Mesenchymal stem cell (in vitro differentiated cells and primary cell): ENCODE results near the gene PRR4.

ENCODE experiments used
- DNase-seq: peaks from one replicate; pipeline ENCODE4 v3.0.0-alpha.2; 2013
- H2AFZ ChIP-seq: one replicate; pipeline ENCODE4 v1.6.1; 2013; ENCODE audit warnings: low read depth, mild to moderate bottlenecking, control low read depth, inconsistent platforms, low read length, moderate library complexity
- H2AK5ac ChIP-seq: 2 replicates; pipeline ENCODE4 v1.6.1; 2013; ENCODE audit warnings: low read length, moderate library complexity, mild to moderate bottlenecking, inconsistent platforms; ENCODE audit not compliant: severe bottlenecking
- H2BK120ac ChIP-seq: one replicate; pipeline ENCODE4 v1.6.1; 2013; ENCODE audit warnings: low read depth, mild to moderate bottlenecking, inconsistent platforms, low read length, moderate library complexity
- H2BK12ac ChIP-seq, 2 experiments: one replicate each; pipeline ENCODE4 v1.6.1; 2013; ENCODE audit warnings: inconsistent platforms in 2 of 2, low read length in 2 of 2, mild to moderate bottlenecking in 2 of 2, moderate library complexity in 2 of 2, control low read depth in 1 of 2
- H2BK15ac ChIP-seq: one replicate; pipeline ENCODE4 v1.6.1; 2013; ENCODE audit warnings: mild to moderate bottlenecking, low read depth, inconsistent platforms; ENCODE audit not compliant: poor library complexity, severe bottlenecking
- H2BK5ac ChIP-seq: 2 replicates; pipeline ENCODE4 v1.6.1; 2013; ENCODE audit warnings: low read depth, mild to moderate bottlenecking, low read length, control low read depth, inconsistent platforms; ENCODE audit not compliant: poor library complexity, severe bottlenecking
- H3K14ac ChIP-seq, 2 experiments: one replicate each; pipeline ENCODE4 v1.6.1; 2013; ENCODE audit warnings: inconsistent platforms in 2 of 2, low read length in 2 of 2, control low read depth in 1 of 2, mild to moderate bottlenecking in 1 of 2, moderate library complexity in 1 of 2
- H3K18ac ChIP-seq, 2 experiments: one replicate each; pipeline ENCODE4 v1.6.1; 2013; ENCODE audit warnings: inconsistent platforms in 2 of 2, low read length in 2 of 2, control low read depth in 1 of 2, low read depth in 1 of 2, mild to moderate bottlenecking in 1 of 2
- H3K23ac ChIP-seq, 2 experiments: one replicate each; pipeline ENCODE4 v1.6.1; 2013; ENCODE audit warnings: inconsistent platforms in 2 of 2, low read length in 2 of 2, mild to moderate bottlenecking in 2 of 2, moderate library complexity in 2 of 2, control low read depth in 1 of 2
- H3K27ac ChIP-seq: 2 replicates; pipeline ENCODE4 v1.5.1; 2013; ENCODE audit warnings: mild to moderate bottlenecking, moderate library complexity, low read length, control low read depth, inconsistent platforms; ENCODE audit not compliant: poor library complexity, severe bottlenecking
- H3K27me3 ChIP-seq, 2 experiments: 2 replicates each; pipeline versions ENCODE4 v1.6.1 to v1.7.0; 2013; ENCODE audit warnings: low read length in 2 of 2, mild to moderate bottlenecking in 2 of 2, moderate library complexity in 2 of 2, control low read depth in 1 of 2, inconsistent platforms in 1 of 2; ENCODE audit not compliant: control insufficient read depth in 1 of 2, insufficient read depth in 1 of 2
- H3K36me3 ChIP-seq, 2 experiments: 2 replicates each; pipeline versions ENCODE4 v1.6.1 to v1.7.0; 2013; ENCODE audit warnings: low read length in 2 of 2, control low read depth in 1 of 2, inconsistent platforms in 1 of 2, low read depth in 1 of 2, mild to moderate bottlenecking in 1 of 2; ENCODE audit not compliant: insufficient read depth in 2 of 2, control insufficient read depth in 1 of 2
- H3K4ac ChIP-seq, 2 experiments: one replicate each; pipeline ENCODE4 v1.6.1; 2013; ENCODE audit warnings: inconsistent platforms in 2 of 2, low read length in 2 of 2, mild to moderate bottlenecking in 2 of 2, moderate library complexity in 2 of 2, control low read depth in 1 of 2, low read depth in 1 of 2
- H3K4me1 ChIP-seq: 2 replicates; pipeline ENCODE4 v1.6.1; 2013; ENCODE audit warnings: low read depth, low read length, control low read depth; ENCODE audit not compliant: control insufficient read depth, insufficient read depth
- H3K4me2 ChIP-seq: 2 replicates; pipeline ENCODE4 v1.6.1; 2013; ENCODE audit warnings: low read length, mild to moderate bottlenecking, inconsistent platforms; ENCODE audit not compliant: poor library complexity, severe bottlenecking
- H3K4me3 ChIP-seq, 2 experiments: 2 replicates each; pipeline versions ENCODE4 v1.5.1 to v1.7.0; 2013; ENCODE audit warnings: low read length in 2 of 2, mild to moderate bottlenecking in 2 of 2, control low read depth in 1 of 2, low read depth in 1 of 2; ENCODE audit not compliant: insufficient read depth in 1 of 2
- H3K79me1 ChIP-seq: replicated peaks from 2 replicates; pipeline ENCODE4 v1.6.1; 2013; ENCODE audit warnings: mild to moderate bottlenecking, control low read depth, low read length, inconsistent platforms; ENCODE audit not compliant: poor library complexity, severe bottlenecking
- H3K9ac ChIP-seq: 2 replicates; pipeline ENCODE4 v1.7.0; 2013; ENCODE audit warnings: mild to moderate bottlenecking, low read length, moderate library complexity
- H3K9me3 ChIP-seq: 2 replicates; pipeline ENCODE4 v1.7.0; 2013; ENCODE audit warnings: mild to moderate bottlenecking, low read length; ENCODE audit not compliant: control insufficient read depth
- H4K8ac ChIP-seq: one replicate; pipeline ENCODE4 v1.6.1; 2013; ENCODE audit warnings: inconsistent platforms, mild to moderate bottlenecking, low read length, moderate library complexity
- H4K91ac ChIP-seq: one replicate; pipeline ENCODE4 v1.6.1; 2013; ENCODE audit warnings: mild to moderate bottlenecking, low read length, inconsistent platforms
- WGBS: methylation state at CpG from one replicate; pipeline ENCODE4 v1.1.7; 2013; ENCODE audit warnings: mixed read lengths; 5-methylcytosine and 5-hydroxymethylcytosine counted together

Gene PRR4

DNA sequence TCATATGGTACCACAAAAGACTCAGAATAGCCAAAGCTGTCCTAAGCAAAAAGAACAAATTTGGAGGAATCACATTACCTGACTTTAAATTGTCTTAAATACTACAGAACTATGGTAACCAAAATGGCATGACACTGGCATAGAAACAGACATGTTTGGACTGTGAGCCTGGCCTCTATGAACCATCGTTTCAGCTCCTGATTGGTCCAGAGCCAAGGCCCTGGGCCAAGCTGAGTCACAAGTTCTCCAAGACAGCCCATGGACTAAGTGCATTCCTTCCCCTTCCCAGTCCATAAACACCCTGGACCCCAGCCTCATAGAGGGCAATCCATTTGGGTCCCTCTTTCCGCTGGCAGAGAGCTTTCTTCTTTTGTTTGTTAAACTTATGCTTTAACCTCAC, 12.1 kb upstream of the PRR4 start:
- H3K4ac ChIP-seq = no peak overlapping the region
- no peak overlapping the region for H2AK5ac ChIP-seq
- no peak overlapping the region for H4K8ac ChIP-seq
- 89% methylated on average over 2 of the region's 2 CpGs for WGBS
- no peak for DNase-seq
- peaks cover 10% of the 10 kb centered on the region for H3K79me1 ChIP-seq
- no peak overlapping the region for H2BK120ac ChIP-seq
- H2BK12ac ChIP-seq = no peak overlapping the region
- H2BK15ac ChIP-seq = no peak overlapping the region
- H3K9me3 ChIP-seq = peaks cover 29% of the 10 kb centered on the region
- no peak overlapping the region for H3K9ac ChIP-seq
- H2AFZ ChIP-seq = no peak overlapping the region
- H3K4me1 ChIP-seq = no peaks in the 10 kb centered on the region
- H3K27me3 ChIP-seq = no peaks in the 10 kb centered on the region
- no peak overlapping the region for H3K4me3 ChIP-seq
- no peak overlapping the region for H3K18ac ChIP-seq
- peaks cover 6 to 11% of the 10 kb centered on the region in 2 experiments for H3K36me3 ChIP-seq
- H3K14ac ChIP-seq = no peak overlapping the region
- no peak overlapping the region for H4K91ac ChIP-seq
- no peak overlapping the region for H2BK5ac ChIP-seq
- H3K23ac ChIP-seq = no peak overlapping the region
- no peak overlapping the region for H3K4me2 ChIP-seq
- H3K27ac ChIP-seq = no peak overlapping the region

DNA sequence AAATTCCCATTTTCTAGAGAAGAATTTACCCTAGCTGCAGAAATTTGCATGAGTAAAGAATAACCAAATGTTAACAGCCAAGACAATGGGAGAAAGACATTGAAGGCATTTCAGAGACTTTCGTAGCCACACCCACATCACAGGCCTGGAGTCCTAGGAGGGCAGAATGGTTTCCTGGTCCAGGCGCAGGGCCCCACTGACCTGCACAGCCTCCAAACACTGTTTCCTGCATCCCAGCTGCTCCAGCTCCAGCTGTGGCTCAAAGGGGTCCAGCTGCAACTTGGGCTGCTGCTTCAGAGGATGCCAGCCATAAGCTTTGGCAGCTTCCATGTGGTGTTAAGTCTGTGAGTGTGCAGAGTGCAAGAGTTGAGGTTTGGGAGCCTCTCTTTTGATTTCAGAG, 6.5 kb upstream of the PRR4 start:
- H2AFZ ChIP-seq = no peak overlapping the region
- no peak overlapping the region for H3K4me3 ChIP-seq
- peaks cover 29% of the 10 kb centered on the region for H3K79me1 ChIP-seq
- peaks cover 29% of the 10 kb centered on the region for H3K9me3 ChIP-seq
- H2AK5ac ChIP-seq = no peak overlapping the region
- H4K91ac ChIP-seq = no peak overlapping the region
- no peak overlapping the region for H2BK15ac ChIP-seq
- no peak for DNase-seq
- H3K27ac ChIP-seq = no peak overlapping the region
- no peak overlapping the region for H4K8ac ChIP-seq
- H3K14ac ChIP-seq = no peak overlapping the region
- H3K9ac ChIP-seq = no peak overlapping the region
- 96% methylated on average over 2 of the region's 2 CpGs for WGBS
- peaks cover 13 to 20% of the 10 kb centered on the region in 2 experiments for H3K36me3 ChIP-seq
- H3K4me2 ChIP-seq = no peak overlapping the region
- no peaks in the 10 kb centered on the region for H3K27me3 ChIP-seq
- H3K4ac ChIP-seq = no peak overlapping the region
- no peak overlapping the region for H2BK120ac ChIP-seq
- no peak overlapping the region for H2BK5ac ChIP-seq
- no peak overlapping the region for H2BK12ac ChIP-seq
- H3K23ac ChIP-seq = no peak overlapping the region
- no peaks in the 10 kb centered on the region for H3K4me1 ChIP-seq
- no peak overlapping the region for H3K18ac ChIP-seq

DNA sequence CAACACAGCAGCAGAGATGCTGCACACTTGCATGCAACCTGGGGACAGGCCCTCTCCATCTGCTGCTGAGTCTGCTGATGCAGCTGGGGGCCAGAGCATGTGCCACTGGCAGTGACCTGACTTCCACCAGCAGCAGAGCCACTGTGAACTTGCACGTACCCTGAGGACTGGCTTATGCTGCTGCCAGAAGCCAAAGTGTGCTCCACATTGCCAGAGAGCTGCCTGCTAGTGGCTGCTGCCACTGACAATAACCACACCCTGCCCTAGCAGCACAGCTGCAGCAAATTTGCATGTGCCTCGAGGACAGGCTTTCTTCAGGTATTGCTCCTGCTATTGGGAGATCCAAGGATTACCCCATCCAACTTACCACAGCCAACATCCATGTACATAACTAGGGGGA, 4.5 kb upstream of the PRR4 start:
- no peak overlapping the region for H4K8ac ChIP-seq
- no peak overlapping the region for H2BK12ac ChIP-seq
- no peak overlapping the region for H2BK120ac ChIP-seq
- H3K18ac ChIP-seq = no peak overlapping the region
- no peak overlapping the region for H2BK5ac ChIP-seq
- DNase-seq = no peak
- peaks cover 11 to 15% of the 10 kb centered on the region in 2 experiments for H3K36me3 ChIP-seq
- peaks cover 25% of the 10 kb centered on the region for H3K79me1 ChIP-seq
- no peak overlapping the region for H2AFZ ChIP-seq
- H4K91ac ChIP-seq = no peak overlapping the region
- no peak overlapping the region for H3K27ac ChIP-seq
- H3K9me3 ChIP-seq = peaks cover 28% of the 10 kb centered on the region
- no peak overlapping the region for H3K4me3 ChIP-seq
- no peak overlapping the region for H2AK5ac ChIP-seq
- no peak overlapping the region for H3K9ac ChIP-seq
- no peak overlapping the region for H3K4ac ChIP-seq
- no peaks in the 10 kb centered on the region for H3K27me3 ChIP-seq
- H3K4me2 ChIP-seq = no peak overlapping the region
- no peaks in the 10 kb centered on the region for H3K4me1 ChIP-seq
- no peak overlapping the region for H2BK15ac ChIP-seq
- no peak overlapping the region for H3K23ac ChIP-seq
- H3K14ac ChIP-seq = peak overlapping the region in 1 of 2 experiments; percentile 3
- 96% methylated on average over 2 of the region's 2 CpGs for WGBS

DNA sequence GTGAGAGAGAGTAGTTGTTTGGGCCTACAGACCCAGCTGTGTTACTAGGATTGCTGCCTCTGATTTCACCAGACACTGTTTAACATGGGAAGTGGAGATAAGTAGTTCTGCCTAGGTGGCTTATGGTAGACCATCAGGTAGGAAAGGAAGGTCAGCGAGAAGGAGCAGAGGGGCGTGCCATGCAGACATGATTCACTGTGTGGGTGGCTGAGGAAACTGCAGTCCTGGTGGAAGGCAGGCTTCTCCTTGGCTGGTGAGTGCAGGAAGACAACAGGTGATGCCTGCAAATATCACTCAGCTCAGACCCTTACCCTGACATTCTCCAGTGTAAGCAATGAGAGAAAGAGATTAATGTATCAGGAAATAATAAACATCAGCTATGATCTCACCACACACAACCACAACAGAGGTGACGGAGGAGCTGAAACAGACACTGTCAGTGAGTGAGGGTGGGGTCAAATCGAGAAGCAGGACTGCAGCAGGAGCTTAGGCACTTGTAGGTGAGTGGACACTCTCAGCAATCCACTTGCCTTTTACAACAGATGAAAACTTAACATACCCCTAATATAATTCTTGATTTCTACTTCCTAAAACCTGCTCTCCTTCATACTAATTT, 2.1 kb upstream of the PRR4 start:
- Histone ChIP-seq H3K27me3 (no peaks in the 10 kb centered on the region), H2BK15ac (no peak overlapping the region), H3K14ac (no peak overlapping the region), H4K91ac (no peak overlapping the region), H3K4ac (no peak overlapping the region), H3K4me3 (no peak overlapping the region), H3K9ac (no peak overlapping the region), H2AFZ (no peak overlapping the region), H3K4me1 (no peaks in the 10 kb centered on the region), H2BK5ac (no peak overlapping the region), H3K36me3 (peaks cover 12 to 17% of the 10 kb centered on the region in 2 experiments), H2AK5ac (no peak overlapping the region), H3K23ac (no peak overlapping the region), H3K27ac (no peak overlapping the region), H3K79me1 (peaks cover 24% of the 10 kb centered on the region), H3K18ac (no peak overlapping the region), H3K9me3 (peaks cover 7% of the 10 kb centered on the region), H3K4me2 (no peak overlapping the region), H2BK120ac (no peak overlapping the region), H2BK12ac (no peak overlapping the region), H4K8ac (no peak overlapping the region)
- 92% methylated on average over 4 of the region's 4 CpGs for WGBS
- no peak for DNase-seq
